Stimulated activated CD4-positive, alpha-beta T cell treated with anti-CD3 and anti-CD28 coated beads, Interleukin-2, amount 100 ng/mL, for 24 hours (primary cell): Measurements from ENCODE around the gene GRK2.

Source experiments
- DNase-seq, 2 donors: peaks; one replicate each; pipeline ENCODE4 v3.0.0-alpha.2; 2020

Gene GRK2

DNA sequence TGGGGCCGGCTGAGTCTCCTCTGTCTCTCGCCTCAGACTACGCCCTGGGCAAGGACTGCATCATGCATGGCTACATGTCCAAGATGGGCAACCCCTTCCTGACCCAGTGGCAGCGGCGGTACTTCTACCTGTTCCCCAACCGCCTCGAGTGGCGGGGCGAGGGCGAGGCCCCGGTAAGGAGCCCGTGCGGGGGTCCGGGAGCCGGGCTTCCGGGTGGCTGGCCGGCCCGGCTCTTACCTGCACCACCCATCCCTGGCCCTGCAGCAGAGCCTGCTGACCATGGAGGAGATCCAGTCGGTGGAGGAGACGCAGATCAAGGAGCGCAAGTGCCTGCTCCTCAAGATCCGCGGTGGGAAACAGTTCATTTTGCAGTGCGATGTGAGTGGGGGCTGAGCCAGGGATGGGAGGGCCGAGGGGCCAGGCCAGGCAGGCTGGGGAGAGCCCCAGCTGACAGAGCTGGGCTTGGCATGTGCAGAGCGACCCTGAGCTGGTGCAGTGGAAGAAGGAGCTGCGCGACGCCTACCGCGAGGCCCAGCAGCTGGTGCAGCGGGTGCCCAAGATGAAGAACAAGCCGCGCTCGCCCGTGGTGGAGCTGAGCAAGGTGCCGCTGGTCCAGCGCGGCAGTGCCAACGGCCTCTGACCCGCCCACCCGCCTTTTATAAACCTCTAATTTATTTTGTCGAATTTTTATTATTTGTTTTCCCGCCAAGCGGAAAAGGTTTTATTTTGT, 18.7 kb downstream of the GRK2 start:
- DNase-seq = no peak

DNA sequence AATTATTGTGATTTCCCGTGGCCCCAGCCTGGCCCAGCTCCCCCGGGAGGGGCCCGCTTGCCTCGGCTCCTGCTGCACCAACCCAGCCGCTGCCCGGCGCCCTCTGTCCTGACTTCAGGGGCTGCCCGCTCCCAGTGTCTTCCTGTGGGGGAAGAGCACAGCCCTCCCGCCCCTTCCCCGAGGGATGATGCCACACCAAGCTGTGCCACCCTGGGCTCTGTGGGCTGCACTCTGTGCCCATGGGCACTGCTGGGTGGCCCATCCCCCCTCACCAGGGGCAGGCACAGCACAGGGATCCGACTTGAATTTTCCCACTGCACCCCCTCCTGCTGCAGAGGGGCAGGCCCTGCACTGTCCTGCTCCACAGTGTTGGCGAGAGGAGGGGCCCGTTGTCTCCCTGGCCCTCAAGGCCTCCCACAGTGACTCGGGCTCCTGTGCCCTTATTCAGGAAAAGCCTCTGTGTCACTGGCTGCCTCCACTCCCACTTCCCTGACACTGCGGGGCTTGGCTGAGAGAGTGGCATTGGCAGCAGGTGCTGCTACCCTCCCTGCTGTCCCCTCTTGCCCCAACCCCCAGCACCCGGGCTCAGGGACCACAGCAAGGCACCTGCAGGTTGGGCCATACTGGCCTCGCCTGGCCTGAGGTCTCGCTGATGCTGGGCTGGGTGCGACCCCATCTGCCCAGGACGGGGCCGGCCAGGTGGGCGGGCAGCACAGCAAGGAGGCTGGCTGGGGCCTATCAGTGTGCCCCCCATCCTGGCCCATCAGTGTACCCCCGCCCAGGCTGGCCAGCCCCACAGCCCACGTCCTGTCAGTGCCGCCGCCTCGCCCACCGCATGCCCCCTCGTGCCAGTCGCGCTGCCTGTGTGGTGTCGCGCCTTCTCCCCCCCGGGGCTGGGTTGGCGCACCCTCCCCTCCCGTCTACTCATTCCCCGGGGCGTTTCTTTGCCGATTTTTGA, 19.5 kb downstream of the GRK2 start:
- DNase-seq = no peak

DNA sequence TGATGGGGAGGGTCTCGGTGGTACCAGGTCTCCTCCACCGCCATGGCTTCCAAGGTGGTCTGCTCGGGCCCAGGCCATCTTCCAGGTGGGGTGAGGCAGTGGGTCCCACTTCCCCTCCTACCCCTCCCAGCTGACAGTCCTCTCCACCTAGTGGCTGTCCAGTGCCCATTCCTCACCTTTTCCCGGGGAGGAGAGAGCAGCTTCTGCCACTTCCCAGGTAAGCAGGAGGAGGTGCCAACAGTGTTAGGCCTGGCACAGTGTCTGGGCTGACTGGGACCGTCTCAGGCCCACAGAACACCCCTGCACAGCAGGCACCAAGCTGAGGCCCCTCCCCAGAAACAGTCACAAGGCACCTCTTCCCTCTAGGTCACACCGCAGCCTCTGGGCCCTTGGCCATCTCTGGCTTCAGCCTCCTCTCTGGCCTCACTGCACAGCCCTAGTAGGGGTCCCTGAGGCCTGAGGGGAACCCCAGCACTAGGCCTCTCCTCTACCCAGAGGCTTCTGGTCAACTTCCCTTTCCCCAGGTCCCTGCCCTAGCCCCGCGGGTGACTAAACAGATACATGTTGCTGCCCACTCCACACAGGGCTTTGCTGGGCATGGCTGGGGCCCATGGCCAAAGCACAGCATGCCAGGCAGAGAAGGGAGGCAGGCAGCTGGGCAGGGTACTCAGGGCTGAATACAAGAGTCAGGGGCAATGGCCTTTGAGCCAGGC, 20.5 kb downstream of the GRK2 start:
- DNase-seq = no peak

DNA sequence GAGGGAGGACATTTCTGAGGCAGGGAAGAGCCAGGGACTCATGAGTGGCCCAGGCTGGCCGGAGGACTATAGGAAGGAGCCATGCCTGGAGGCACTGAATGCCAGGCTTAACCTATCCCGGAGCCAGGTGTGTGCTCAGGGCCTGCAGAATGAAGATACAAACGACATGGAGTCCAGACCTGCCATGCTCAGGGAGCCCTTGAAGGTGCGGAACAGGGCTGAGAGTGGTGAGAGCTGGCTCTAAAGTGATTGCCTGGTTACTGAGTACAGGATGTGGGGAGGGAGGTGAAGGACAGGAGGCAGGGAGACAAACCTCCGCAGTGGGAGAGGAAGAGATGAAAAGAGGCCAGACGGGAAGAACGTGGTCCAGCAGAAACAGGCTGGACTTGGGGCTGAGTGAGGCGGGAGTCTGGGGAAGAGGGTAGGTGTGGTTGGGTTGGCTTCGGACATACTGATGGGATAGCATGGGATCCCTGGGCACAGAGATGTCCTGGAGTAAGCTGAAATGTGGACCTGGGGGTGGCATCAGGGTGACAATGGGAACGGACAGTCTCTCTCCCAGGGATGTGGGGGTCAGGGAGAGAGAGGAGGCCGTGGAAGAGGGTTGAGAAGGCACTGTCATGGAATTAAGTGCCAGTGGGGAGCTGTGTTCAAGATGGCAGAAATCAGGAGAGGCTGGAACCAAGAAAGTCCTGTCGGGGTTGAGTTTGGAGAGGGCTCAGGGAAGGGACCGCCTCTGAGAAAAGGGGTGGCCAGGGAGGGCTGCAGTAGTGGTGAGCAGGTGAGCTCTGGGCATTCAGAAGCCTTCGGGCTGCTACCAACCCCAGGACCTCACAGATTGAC, 21.3 kb downstream of the GRK2 start:
- DNase-seq = no peak

DNA sequence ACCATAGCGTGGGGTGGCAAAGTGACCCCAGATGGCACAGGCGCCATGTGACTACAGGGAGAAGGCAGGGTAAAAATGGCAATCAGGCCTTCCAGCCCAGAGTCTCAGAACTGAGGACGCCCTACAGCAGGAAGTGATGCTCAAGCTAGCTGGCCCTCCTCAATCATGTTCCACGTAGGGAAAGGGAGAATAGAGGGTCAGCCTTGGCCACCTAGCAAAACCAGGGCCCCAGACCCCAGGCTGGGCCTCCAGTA, 21.9 kb downstream of the GRK2 start:
- DNase-seq = no peak

DNA sequence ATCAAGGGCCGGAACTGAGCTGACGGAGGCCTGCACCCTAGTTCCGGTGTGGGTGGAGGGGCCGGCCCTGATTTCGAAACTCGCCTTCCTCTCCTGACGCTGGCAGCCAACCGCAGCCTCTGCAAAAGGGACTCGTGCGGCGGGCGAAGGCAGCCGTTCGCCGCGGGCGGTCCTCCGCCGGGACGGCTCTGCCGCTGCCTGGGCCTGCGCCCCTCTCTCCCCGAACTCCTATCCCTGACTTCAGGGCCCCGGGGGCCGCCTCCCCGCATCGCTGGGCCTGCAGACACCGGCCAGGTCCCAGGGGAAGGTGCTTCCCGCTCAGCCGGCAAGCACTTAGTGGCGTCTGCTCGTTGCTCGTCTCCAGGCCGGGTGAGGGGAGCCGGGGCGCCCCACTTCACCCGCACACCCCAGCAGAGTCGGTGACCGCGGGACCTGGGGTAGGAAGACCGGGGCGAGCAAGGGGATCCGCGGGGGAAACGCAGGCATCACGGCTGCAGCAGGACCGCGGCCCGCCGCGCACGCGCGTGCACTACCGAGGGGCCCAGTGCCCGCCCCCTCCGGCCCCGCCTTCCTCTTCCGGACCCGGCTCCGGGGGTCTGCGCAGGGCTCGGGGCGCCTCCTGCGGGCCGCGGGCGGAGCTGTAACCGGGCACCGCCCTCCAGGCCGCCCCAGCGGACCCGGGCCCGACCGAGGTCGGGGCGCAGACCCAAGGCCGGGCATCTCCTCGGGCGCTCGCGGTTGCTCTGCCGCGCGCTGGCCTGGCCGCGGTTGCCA, 22.4 kb downstream of the GRK2 start:
- DNase-seq = peak; percentile 87 to 90

DNA sequence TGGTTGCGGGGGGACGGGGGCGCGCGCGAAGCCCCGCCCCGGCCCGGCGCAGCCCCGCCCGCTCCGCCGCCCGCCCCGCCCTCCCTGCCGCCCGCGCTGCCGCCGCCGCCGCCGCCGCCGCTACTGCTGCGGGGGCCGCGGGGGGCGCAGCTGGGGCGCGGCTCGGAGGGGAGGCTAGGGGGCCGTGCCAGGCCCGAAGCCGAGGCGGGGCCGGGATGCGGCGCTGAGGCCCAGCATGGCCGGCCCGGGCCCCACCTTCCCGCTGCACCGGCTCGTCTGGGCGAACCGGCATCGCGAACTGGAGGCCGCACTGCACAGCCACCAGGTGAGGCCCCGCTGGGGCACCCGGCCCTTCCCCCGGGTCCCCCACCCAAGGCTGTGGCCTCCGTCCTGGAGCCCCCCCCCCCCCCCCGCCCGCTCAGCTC, 23.0 kb downstream of the GRK2 start, which contains the start of gene ANKRD13D:
Gene ANKRD13D (plus strand): TSS at position 78 of the 425 bp plus-strand sequence. CDS start 158 bp downstream, at position 236.
- DNase-seq = no peak

DNA sequence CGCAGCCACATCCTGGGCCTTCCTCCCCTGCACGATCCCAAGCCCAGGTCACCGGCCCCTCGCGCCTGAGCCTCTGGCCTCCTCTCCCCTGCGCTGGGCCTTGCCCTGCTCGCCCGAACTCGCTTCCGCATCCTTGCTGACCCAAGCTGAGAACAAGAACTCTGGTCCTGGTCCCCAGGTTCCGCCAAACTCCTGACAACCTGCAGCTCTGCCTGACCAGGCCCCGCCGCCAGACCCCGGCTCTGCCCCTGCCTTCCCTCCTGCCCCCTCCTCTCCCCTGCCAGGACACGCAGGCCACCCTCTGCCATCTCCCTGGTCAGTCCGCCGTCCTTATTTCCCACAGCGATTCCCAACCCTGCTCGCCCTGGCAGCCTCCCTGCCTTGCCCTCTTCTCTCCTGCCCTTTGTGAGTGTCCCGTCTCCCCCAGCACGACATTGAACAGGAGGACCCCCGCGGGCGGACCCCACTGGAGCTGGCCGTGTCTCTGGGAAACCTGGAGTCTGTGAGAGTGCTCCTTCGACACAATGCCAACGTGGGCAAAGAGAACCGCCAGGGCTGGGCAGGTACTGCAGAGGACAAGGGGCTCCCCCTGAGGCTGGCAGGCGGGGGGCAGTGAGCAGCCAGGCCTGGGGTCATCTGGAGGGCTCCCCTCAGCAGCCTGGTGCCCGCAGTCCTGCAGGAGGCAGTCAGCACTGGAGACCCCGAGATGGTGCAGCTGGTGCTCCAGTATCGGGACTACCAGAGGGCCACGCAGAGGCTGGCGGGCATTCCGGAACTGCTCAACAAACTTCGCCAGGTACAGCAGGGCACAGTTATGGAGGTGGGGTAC, 23.6 kb downstream of the GRK2 start:
- no peak for DNase-seq

DNA sequence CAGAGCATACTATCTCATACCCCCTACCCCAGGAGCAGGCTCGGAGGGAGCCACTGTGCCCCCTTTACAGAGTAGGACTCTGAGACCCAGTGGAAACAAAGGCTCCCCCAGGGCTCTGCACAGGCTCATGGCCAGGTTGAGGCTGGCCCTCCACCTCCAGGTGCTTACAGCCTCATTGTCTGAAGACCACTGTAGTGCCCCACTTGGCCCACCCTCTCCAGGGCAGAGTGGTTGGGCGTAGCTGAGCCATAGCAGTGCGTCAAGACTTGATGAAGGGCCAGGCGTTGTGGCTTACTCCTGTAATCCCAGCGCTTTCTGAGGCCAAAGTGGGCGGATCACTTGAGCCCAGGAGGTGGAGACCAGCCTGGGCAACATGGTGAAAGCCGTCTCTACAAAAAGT, 24.5 kb downstream of the GRK2 start:
- no peak for DNase-seq

DNA sequence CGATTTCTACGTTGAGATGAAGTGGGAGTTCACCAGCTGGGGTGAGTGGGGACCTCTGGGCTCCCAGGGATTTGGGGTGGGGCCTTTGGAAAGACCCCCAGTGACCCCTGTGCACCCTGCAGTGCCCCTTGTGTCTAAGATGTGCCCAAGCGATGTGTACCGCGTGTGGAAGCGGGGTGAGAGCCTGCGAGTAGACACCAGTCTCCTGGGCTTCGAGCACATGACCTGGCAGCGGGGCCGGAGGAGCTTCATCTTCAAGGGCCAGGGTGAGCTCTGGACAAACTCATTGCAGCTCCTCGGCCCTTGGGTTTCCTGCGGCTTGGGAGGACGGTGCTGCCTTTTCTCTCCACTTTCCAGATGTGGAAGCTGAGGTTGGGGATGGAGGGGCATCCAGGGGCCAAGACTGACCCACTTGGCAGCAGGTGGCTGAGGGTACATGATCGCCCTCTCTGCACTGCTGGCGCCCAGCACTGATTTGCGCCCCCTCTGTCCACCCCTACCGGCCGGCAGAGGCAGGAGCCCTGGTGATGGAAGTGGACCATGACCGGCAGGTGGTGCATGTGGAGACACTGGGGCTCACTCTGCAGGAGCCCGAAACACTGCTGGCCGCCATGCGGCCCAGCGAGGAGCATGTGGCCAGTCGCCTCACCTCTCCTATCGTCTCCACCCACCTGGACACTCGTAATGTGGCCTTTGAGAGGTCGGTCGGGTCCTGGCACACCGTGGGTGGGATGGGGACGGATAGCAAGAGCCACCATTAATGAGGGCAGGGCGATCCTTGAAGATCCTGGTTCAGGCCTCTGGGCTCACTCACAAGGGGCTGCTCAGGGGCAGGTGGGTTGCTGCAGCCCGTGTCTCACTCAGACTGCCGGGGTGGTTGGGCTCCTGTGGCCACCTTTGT, 25.5 kb downstream of the GRK2 start:
- DNase-seq = no peak

DNA sequence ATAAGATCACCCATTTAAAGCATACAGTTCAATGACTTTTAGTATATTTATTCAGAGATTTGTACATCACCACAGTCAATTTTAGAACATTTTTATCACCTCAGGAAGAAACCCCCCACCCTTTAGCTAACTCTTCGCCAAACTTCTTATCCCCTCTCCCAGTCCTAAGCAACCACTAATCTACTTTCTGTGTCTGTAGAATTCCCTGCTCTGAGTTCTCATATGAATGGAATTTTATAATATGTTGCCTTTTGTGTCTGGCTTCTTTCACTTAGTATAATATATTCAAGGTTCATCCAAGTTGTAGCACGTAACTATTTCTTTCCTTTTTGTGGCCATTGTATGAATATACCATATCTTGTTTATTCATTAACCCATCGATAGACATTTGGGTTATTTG, 26.4 kb downstream of the GRK2 start:
- DNase-seq = no peak

DNA sequence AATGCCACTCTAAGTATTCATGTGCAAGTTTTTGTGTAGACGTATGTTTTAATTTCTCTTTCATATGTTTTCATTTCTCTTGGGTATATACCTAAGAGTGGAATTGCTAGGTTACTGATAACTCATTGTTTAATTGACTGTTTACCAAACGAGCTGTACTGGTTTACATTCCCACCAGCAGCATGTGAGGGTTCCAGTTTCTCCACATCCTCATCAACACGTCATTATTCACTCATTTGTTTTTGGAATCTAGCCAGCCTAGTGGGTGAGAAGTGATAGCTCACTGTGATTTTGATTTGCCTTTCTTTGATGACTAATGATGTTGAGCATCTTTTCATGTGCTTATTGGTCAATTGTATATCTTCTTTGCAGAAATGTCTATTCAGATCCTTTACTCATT, 26.8 kb downstream of the GRK2 start:
- DNase-seq = no peak

DNA sequence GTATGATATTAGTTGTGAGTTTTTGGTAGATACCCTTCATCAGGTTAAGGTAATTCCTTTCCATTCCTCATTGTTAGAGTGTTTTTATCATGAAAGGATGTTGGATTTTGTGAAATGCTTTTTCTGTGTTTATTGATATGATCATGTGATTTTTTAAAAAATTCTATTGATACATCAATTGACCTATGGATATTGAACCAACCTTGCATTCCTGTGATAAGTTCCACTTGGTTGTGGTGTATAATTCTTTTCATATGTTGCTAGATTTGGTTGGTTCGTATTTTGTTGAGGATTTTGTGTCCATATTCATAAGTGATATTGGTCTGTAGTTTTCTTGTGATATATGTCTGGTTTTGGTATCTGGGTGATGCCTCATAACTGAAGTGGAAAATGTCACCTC, 29.6 kb downstream of the GRK2 start:
- DNase-seq = no peak

DNA sequence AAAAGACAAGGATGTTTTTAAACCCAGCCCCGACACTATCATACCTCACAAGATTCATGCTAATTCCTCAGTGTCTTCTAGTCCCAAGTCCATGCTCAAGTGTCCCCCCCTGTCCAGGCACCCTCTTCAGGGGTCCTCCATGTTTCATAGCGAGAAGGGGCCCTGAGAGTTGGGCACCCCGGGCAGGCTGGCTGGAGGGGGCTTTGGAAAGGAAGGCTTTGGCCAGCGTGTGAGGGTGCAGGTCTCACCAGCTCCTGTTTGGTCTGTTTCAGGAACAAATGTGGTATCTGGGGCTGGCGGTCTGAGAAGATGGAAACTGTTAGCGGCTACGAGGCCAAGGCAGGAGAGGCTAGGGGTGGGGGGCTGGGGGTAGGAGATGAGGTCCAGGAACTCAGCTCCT, 32.5 kb downstream of the GRK2 start:
- no peak for DNase-seq

DNA sequence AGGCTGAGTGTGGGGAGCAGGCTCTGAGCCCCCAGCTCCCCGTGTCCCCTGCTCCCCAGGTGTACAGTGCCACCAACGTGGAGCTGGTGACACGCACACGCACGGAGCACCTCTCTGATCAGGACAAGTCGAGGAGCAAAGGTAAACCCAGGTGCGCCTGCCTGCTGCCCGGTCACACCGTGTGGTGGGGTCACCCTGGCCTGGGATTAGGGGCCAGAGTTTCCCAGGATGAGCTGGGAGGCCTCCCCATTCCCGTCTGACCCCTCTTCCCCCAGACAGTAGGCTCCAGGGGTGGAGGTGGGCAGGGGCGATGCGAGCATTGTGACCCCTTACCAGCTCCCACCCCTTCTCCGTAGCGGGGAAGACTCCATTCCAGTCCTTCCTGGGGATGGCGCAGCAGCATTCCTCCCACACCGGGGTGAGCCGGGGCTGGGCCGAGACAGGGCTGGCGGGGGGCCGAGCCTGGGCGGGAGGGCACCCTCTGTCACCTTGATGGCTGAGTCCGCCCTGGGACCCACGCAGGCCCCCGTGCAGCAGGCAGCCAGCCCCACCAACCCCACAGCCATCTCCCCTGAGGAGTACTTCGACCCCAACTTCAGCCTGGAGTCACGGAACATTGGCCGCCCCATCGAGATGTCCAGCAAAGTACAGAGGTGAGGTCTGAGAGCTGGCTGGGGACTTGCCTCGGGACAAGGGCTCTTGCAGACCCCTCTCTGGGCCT, 33.4 kb downstream of the GRK2 start:
- no peak for DNase-seq

DNA sequence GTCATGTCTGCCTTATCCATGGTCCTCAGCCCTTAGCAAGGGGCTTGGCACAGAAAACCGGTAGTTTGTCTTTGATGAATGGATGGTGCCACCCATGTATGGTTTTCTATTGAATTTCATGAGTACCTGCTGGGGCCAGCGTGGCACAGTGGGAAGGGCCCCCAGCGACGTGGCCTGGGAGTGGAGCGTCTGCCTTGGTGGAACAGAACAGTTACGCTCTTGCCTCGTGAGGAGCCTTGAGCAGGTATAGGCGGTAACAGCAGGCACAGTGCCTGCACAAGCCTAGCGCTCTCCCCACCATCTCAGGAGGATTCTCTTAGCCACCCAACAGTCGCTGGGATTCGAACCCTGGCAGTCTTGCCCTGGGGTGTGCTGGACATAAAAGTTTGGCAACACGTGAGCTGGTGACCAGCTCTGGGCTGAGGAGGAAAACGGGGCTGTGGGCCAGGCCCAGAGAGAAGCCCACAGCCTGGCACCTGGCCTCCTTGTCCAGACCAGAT, 34.0 kb downstream of the GRK2 start:
- DNase-seq = no peak

DNA sequence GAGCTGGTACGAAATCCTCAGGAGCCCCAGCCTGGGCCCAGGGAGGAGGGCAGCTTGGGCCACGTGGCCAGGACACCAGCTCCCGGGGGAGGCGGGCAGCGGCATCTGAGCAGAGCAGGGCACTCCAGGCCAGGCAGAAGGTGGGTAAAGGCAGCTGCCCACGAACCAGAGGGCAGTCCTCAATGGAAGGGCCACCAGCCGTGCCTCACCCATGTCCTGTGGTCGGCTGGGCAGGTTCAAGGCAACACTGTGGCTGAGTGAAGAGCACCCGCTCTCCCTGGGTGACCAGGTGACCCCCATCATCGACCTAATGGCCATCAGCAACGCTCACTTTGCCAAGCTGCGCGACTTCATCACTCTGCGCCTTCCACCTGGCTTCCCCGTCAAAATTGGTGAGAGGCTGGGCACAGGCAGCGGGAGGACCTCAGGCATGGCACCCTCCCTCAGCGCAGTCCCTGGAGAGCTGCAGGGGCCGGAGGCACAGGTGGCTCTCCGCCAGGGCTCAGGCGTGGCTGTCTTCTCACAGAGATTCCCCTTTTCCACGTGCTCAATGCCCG, 34.6 kb downstream of the GRK2 start:
- DNase-seq = no peak

DNA sequence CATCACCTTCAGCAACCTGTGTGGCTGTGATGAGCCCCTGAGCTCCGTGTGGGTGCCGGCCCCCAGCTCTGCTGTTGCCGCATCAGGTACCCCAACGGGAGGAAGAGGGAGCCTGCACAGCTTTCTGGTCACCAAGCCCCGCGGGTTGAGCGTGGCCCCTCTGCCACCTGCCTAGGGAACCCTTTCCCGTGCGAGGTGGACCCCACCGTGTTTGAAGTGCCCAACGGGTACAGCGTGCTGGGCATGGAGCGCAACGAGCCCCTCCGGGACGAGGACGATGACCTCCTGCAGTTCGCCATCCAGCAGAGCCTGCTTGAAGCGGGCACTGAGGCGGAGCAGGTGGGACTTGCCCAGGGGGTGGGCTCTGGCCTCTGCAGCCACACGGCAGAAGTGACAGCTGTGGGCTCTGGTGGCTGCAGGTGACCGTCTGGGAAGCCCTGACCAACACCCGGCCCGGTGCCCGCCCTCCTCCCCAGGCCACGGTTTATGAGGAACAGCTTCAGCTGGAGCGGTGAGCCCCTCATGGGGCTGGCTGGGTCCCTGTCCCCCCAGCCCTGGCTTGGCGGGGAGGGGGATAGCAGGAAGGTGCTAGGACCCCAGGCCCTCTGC, 35.1 kb downstream of the GRK2 start:
- DNase-seq = no peak
